Vagina (tissue), 2 donors: ENCODE data around the gene KIF18A.

Source experiments
- CTCF ChIP-seq, 3 experiments: fragments of 450-650 bp in 2 of 3; fragments of 200-600 bp in 1 of 3; sonication (generic) in 1 of 3; IDR thresholded peaks; one replicate each; pipeline ENCODE4 v1.5.1; 2017 to 2019; ENCODE audit warnings: antibody characterized with exemption in 3 of 3, mild to moderate bottlenecking in 2 of 3, moderate library complexity in 2 of 3
- POLR2AphosphoS5 ChIP-seq, 2 donors: sonication (generic); formaldehyde crosslinking; IDR thresholded peaks; one replicate each; pipeline ENCODE4 v1.9.0; 2017; ENCODE audit warnings: antibody characterized with exemption in 2 of 2, mild to moderate bottlenecking in 2 of 2, low read depth in 1 of 2; ENCODE audit not compliant: insufficient read depth in 1 of 2

- TF ChIP-seq CTCF (IDR thresholded peaks at IDR 0.05) (peak in 1 of 3 experiments; percentile 43), POLR2AphosphoS5 (IDR thresholded peaks at IDR 0.05; ENCODE audit: insufficient read depth in 1 of 2, low read depth in 1 of 2) (peak; percentile 57 to 61)
Measured at GRCh38 chr11:28110108-28110820, 2.3 kb upstream of the KIF18A start.
